Astrocyte of the cerebellum (primary cell): ENCODE measurements around the gene TMEM79.
A peak's percentile ranks its signal among the peaks of the same experiment; 100 is the strongest.

Experiments
- DNase-seq: peaks from one replicate; pipeline ENCODE4 v3.0.0-alpha.2; 2011; ENCODE audit warnings: low read depth
- H3K4me3 ChIP-seq: 2 replicates; pipeline ENCODE4 v1.5.1; 2011; ENCODE audit warnings: mild to moderate bottlenecking, low read depth, low read length, moderate library complexity
- in situ Hi-C: cut with HindIII; loops from 2 replicates; pipeline ENCODE4 v1.10.0; 2017; ENCODE audit warnings: low sequenced_read_pairs
- TF ChIP-seq, protein P1 (sequence below): IDR thresholded peaks from 2 replicates; pipeline ENCODE4 v1.5.1; 2012; ENCODE audit warnings: low read length, low read depth, moderate library complexity, mild to moderate bottlenecking; ENCODE audit errors: missing control alignments

TMEM79 gene

DNA sequence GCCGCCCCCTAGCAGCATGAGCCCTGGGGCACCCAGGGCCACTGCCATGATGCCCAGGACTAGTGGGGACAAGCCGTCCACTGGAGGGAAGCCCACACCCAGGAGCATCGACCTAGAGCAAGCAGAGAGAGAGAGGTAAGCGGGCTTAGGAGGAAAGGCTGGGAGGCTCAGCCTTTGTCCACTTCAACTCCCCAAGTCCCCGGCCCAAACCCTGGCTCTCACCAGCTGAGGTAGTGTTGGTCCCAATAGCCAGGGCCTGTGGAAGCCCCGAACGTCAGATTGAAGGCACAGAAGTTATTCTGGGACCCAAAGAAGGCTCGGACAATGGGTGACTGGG, 8.9 kb downstream of the TMEM79 start:
- TF ChIP-seq, protein P1, sequence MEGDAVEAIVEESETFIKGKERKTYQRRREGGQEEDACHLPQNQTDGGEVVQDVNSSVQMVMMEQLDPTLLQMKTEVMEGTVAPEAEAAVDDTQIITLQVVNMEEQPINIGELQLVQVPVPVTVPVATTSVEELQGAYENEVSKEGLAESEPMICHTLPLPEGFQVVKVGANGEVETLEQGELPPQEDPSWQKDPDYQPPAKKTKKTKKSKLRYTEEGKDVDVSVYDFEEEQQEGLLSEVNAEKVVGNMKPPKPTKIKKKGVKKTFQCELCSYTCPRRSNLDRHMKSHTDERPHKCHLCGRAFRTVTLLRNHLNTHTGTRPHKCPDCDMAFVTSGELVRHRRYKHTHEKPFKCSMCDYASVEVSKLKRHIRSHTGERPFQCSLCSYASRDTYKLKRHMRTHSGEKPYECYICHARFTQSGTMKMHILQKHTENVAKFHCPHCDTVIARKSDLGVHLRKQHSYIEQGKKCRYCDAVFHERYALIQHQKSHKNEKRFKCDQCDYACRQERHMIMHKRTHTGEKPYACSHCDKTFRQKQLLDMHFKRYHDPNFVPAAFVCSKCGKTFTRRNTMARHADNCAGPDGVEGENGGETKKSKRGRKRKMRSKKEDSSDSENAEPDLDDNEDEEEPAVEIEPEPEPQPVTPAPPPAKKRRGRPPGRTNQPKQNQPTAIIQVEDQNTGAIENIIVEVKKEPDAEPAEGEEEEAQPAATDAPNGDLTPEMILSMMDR: no peak
- H3K4me3 ChIP-seq: no peak overlapping the region
- DNase-seq: no peak
- in situ Hi-C loops: no loop called here

DNA sequence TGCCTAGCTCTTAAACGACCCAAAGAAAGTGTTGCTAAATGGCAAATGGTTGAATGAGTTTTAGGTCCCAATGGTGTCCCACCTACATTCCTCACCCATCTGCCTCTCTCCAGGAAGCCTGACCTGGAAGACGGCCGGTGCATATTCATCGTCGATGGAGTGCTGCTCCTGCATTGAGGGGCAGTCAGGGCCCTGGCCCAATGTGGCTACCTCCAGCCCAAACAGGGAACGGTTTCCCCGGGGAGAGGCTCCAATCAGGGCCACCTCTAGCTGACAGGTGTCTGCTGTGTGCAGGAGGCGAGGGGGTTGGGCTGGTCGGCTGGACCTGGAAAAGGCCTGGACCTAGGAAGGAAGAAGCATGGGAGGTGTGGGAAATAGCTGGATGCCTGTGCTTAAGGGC, 9.8 kb downstream of the TMEM79 start:
- DNase-seq: no peak
- in situ Hi-C loops: no loop called here
- TF ChIP-seq, protein P1: no peak
- no peak overlapping the region for H3K4me3 ChIP-seq

DNA sequence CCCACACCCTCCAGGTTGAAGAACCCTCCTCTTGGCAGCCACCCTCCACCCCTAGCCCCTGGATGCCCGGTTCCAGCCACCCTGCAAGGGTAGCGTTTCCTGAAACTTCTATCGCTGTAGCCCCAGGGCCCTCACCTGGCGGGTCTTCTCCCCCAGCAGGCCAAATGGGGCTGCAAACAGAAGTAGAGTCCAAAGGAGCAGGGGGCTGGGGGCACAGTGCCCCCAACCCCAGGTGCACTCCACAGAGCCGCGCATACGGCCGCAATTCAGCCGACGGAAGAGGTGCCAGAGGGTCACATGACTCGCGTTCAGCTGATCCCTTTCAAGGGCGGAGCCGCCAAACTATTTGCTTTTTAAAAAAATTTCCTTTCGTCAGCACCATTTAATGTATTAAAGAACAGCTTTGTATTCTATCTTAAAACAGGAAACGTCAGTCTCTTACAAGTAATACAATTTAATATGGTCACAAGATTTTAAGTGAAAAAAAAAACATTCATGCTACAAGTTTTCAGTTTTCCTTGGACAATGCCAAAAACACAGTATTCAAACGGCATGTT, 11.3 kb downstream of the TMEM79 start, which contains the start of gene GLMP:
GLMP (minus strand) TSS at position 289 of the 557 bp plus-strand sequence; CDS start at position 255, 34 bp downstream.
- DNase-seq: peak; percentile 24
- in situ Hi-C loops: no loop called here
- H3K4me3 ChIP-seq: peak within 1 kb of the TSS; percentile 95
- TF ChIP-seq, protein P1: no peak

DNA sequence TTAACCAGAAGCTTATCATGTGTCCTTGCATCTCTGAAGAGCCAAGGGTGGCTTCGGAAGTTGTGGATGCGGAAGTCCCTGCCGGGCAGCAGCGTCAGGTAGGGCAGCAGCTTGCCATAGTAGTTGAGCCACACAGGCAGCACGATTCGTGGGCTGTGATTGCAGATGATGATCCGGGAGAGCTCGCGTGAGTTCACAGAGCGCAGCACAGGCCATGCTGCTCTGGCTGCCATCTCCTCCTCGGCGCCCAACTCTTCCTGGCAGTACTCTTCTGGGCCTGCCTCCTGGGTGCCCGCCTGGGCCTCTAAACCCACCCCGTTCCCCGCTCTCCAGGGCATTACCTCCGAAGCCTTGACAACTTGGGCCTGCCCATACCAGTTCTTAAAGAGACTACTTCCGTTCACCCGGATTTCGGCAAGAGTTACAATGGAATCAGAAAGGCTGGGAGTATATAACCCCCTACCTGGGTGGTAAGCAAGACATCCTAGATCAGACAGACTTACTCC, 14.8 kb downstream of the TMEM79 start, which contains the start of gene VHLL:
VHLL (minus strand) TSS at position 456 of the 506 bp plus-strand sequence; CDS start at position 338, 118 bp downstream.
- TF ChIP-seq, protein P1: no peak
- DNase-seq: no peak
- no peak within 1 kb of the TSS for H3K4me3 ChIP-seq
- in situ Hi-C loops: no loop called here

DNA sequence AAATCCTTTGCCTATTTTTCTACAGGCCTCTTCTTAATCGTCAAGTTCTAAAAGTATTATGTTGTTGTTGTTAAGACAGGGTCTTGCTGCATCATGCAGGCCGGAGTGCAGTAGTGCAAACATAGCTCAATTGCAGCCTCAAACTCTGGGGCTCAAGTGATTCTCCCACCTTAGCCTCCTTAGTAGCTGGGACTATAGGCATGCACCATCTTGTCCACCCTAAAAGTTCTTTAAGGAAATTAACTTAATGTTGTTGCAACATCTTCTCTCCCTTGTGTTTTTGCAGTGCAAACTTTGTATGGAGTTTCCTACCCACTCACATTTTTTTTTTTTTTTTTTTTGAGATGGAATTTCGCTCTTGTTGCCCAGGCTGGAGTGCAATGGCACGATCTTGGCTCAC, 19.1 kb downstream of the TMEM79 start:
- DNase-seq: no peak
- in situ Hi-C loops: no loop called here
- TF ChIP-seq, protein P1: no peak
- H3K4me3 ChIP-seq: no peak overlapping the region

DNA sequence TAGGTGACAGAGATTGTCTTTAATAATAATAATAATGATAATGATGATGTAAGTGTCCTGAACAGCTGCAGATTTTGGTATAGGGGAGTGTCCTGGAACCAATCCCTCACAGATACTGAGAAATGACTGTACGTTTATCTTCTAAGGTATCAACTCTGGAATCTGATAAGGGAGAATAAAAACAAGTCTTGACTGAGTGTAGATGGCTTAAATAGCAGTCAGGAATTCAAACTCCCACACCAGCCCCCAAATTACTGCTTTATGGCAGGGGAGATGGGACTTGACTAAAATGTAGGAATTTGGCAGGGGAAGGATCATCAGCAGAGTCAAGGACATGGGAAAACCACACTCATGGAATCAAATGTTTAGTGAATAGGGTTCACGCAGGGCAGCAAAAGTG, 21.1 kb downstream of the TMEM79 start:
- TF ChIP-seq, protein P1: no peak
- in situ Hi-C loops: no loop called here
- no peak for DNase-seq
- H3K4me3 ChIP-seq: no peak overlapping the region
